Karpas-422 (cell line): ENCODE data around the gene POU2F3. TPM values are rescaled to one million over a fixed set of nuclear protein-coding genes. Genes with fewer than 3 reads are reported as not detected.

Experiments used
- DNase-seq: peaks from one replicate; pipeline ENCODE4 v3.0.0-alpha.2; 2015
- H2AFZ ChIP-seq: fragments of 200-600 bp; sonication (generic); 2 replicates; pipeline ENCODE4 v1.6.1; 2014; ENCODE audit warnings: antibody characterized with exemption, low read length, mixed read lengths
- H3K27ac ChIP-seq: fragments of 200-600 bp; sonication (generic); 2 replicates; pipeline ENCODE4 v1.5.1; 2014; ENCODE audit warnings: mild to moderate bottlenecking, low read length, moderate library complexity
- H3K27me3 ChIP-seq: fragments of 200-600 bp; sonication (generic); 2 replicates; pipeline ENCODE4 v1.6.1; 2014; ENCODE audit warnings: low read length, mixed read lengths
- H3K36me3 ChIP-seq: fragments of 200-600 bp; sonication (generic); 2 replicates; pipeline ENCODE4 v1.6.1; 2014; ENCODE audit warnings: low read length, mixed read lengths; ENCODE audit not compliant: insufficient read depth
- H3K4me1 ChIP-seq: fragments of 200-600 bp; sonication (generic); 2 replicates; pipeline ENCODE4 v1.6.1; 2014; ENCODE audit warnings: mild to moderate bottlenecking, low read length, mixed read lengths
- H3K4me2 ChIP-seq: fragments of 200-600 bp; sonication (generic); 2 replicates; pipeline ENCODE4 v1.6.1; 2014; ENCODE audit warnings: low read length, low read depth, mild to moderate bottlenecking; ENCODE audit not compliant: poor library complexity, severe bottlenecking
- H3K4me3 ChIP-seq: fragments of 200-600 bp; sonication (generic); 2 replicates; pipeline ENCODE4 v1.5.1; 2014; ENCODE audit warnings: mild to moderate bottlenecking, antibody characterized with exemption, low read length, mixed read lengths
- H3K79me2 ChIP-seq: fragments of 200-600 bp; sonication (generic); 2 replicates; pipeline ENCODE4 v1.6.1; 2014; ENCODE audit warnings: mild to moderate bottlenecking, low read length, mixed read lengths
- H3K9ac ChIP-seq: fragments of 200-600 bp; sonication (generic); 2 replicates; pipeline ENCODE4 v1.6.0; 2014; ENCODE audit warnings: low read length
- H3K9me2 ChIP-seq: fragments of 200-600 bp; sonication (generic), shearing (Covaris generic); replicated peaks from 2 replicates; pipeline ENCODE4 v1.6.0; 2014; ENCODE audit warnings: mild to moderate bottlenecking, low read length, moderate library complexity; ENCODE audit not compliant: insufficient read depth
- H3K9me3 ChIP-seq: fragments of 300-700, 200-600 bp; sonication (generic); 2 replicates; pipeline ENCODE4 v1.6.1; 2014; ENCODE audit warnings: low read length, mixed read lengths
- H4K20me1 ChIP-seq: fragments of 200-600 bp; sonication (generic); 2 replicates; pipeline ENCODE4 v1.6.1; 2014; ENCODE audit warnings: mild to moderate bottlenecking, antibody characterized with exemption, low read length, low read depth; ENCODE audit not compliant: insufficient read depth
- total RNA-seq: library from RNA; depleted of rRNA; stranded (reverse); fragments of >200 nt; shearing (Covaris generic); gene quantifications from 2 replicates; pipeline ENCODE4 v1.2.3, GENCODE V29; 2014; ENCODE audit warnings: low replicate concordance

Gene POU2F3
- total RNA-seq, 1 experiment from 2014 or later, result not detected

DNA sequence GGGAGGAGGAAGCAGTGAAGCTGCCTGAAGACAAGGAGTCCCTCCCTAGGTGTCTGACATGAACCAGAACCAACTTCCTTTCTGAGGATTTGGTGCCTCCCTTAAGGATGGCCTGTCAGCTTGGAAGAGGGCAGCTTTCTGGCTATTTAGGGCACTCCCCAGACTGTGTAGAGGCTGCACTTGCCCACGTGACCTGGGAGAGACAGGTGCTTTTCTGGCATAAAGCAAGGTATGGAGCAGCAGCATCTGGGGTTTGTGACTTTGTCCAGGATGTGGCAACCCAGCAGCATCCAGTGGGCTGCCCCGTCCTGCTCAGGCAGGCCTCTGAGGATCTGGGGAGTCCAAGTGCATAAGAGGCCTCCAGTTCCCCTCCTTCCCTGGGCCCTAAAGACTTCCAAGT lies 43.2 kb downstream of the POU2F3 start:
- Histone ChIP-seq H4K20me1 (no peaks in the 10 kb centered on the region), H3K27ac (no peak overlapping the region), H2AFZ (no peak overlapping the region), H3K4me3 (no peak overlapping the region), H3K9ac (no peak overlapping the region), H3K9me2 (no peaks in the 10 kb centered on the region), H3K9me3 (no peaks in the 10 kb centered on the region), H3K4me1 (no peaks in the 10 kb centered on the region), H3K36me3 (no peaks in the 10 kb centered on the region), H3K79me2 (no peaks in the 10 kb centered on the region), H3K27me3 (no peaks in the 10 kb centered on the region), H3K4me2 (no peak overlapping the region)
- no peak for DNase-seq

DNA sequence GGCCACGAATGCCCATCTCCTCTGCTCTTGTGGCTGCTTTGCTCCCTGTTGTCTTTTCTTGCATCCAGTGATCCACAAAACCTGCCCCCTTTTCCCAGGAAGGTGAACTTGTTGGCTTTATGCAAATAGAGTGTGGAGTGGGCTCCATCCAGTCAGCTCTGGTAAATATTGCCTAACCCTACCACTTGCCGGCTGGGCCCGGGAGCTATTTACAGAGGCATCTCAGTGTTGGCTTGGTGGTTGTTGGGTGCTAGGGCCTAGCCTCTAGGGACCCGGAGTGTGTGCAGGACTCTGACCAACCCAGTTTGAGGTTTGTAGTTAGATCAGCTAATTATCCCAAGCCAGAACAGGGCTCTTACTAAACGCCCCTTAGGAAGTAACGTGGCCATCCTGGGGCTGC lies 44.3 kb downstream of the POU2F3 start:
- Histone ChIP-seq H3K79me2 (no peaks in the 10 kb centered on the region), H3K27ac (no peak overlapping the region)

DNA sequence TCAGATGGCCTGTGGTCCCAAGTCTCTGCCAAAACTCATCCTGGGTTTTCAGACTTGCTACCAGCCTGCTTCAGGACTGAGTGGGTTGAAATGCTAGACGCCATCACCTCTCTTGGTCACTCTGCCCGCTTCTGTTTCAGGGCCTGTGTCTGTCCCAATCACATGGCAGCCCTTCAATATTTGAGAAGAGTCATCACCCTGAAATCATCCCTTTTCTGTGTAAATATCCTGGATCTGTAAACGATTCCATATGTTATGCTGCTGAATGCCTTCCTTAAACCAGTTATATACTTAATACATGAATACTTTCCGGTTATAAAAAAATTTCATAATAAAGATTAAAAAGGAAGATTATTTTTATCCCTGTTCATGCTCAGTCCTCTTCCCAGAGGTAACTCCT lies 45.3 kb downstream of the POU2F3 start:
- DNase-seq, result no peak
- Histone ChIP-seq H3K27ac (no peak overlapping the region), H3K79me2 (no peaks in the 10 kb centered on the region), H3K4me3 (no peak overlapping the region), H3K4me2 (no peak overlapping the region), H3K36me3 (no peaks in the 10 kb centered on the region), H3K9ac (no peak overlapping the region), H3K9me3 (no peaks in the 10 kb centered on the region), H3K27me3 (no peaks in the 10 kb centered on the region), H4K20me1 (no peaks in the 10 kb centered on the region), H3K4me1 (no peaks in the 10 kb centered on the region), H3K9me2 (no peaks in the 10 kb centered on the region), H2AFZ (no peak overlapping the region)

More for the DNA sequence above, 44.3 kb downstream of the POU2F3 start:
- no peaks in the 10 kb centered on the region for H3K9me3 ChIP-seq
- no peak for DNase-seq
- no peaks in the 10 kb centered on the region for H3K9me2 ChIP-seq
- H3K27me3 ChIP-seq, result no peaks in the 10 kb centered on the region
- H3K4me2 ChIP-seq, result no peak overlapping the region
- H4K20me1 ChIP-seq, result no peaks in the 10 kb centered on the region
- no peaks in the 10 kb centered on the region for H3K36me3 ChIP-seq
- no peak overlapping the region for H3K9ac ChIP-seq
- H2AFZ ChIP-seq, result no peak overlapping the region
- no peaks in the 10 kb centered on the region for H3K4me1 ChIP-seq
- H3K4me3 ChIP-seq, result no peak overlapping the region

DNA sequence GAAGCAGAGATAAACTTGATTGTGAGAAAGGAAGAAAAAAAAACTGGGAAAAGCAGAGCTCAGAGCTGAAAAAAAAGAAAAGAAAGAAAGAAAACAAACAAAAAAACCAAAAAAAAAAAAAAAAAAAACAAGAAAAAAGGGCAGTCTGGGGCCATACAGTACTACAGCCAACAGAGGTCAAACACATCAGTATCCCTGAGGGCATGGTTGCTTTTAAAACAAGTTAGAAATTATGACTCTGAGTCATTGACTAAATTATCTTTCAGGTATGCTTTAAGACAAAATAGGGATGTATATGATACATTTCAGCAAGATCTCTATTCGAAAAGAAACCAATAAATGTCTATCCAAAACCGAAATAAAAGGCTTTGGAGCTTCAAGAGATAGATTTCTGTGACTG lies 48.1 kb downstream of the POU2F3 start:
- no peak overlapping the region for H3K9ac ChIP-seq
- H2AFZ ChIP-seq, result no peak overlapping the region
- DNase-seq, result no peak
- H3K9me2 ChIP-seq, result no peaks in the 10 kb centered on the region
- no peaks in the 10 kb centered on the region for H3K36me3 ChIP-seq
- H3K4me2 ChIP-seq, result no peak overlapping the region
- H3K4me1 ChIP-seq, result no peaks in the 10 kb centered on the region
- H3K79me2 ChIP-seq, result no peaks in the 10 kb centered on the region
- no peaks in the 10 kb centered on the region for H3K27me3 ChIP-seq
- H4K20me1 ChIP-seq, result no peaks in the 10 kb centered on the region
- no peaks in the 10 kb centered on the region for H3K9me3 ChIP-seq
- H3K4me3 ChIP-seq, result no peak overlapping the region
- H3K27ac ChIP-seq, result no peak overlapping the region

DNA sequence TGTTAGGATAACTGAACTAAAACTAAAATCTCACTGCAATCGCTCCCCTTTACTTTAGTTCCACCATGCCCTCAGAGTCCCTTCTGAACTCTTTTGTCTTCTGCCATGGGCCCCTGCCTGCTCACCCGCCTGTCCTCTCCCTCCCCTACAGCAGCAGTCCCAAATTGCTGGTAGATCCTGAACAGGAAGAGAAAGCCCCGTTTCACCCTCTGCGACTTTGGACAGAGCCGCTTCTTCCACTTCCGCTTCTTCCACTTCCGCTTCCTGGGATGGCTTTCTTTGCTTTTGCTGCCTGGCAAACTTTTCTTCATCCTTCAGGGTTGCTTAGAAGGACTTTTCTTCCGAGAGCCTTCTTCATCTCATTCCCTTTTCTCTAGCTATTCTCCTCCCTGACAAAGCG lies 49.5 kb downstream of the POU2F3 start:
- H3K4me2 ChIP-seq, result no peak overlapping the region
- H3K4me1 ChIP-seq, result no peaks in the 10 kb centered on the region
- no peaks in the 10 kb centered on the region for H4K20me1 ChIP-seq
- no peaks in the 10 kb centered on the region for H3K36me3 ChIP-seq
- H3K79me2 ChIP-seq, result no peaks in the 10 kb centered on the region
- H3K4me3 ChIP-seq, result no peak overlapping the region
- H3K9ac ChIP-seq, result no peak overlapping the region
- no peaks in the 10 kb centered on the region for H3K27me3 ChIP-seq
- no peak overlapping the region for H2AFZ ChIP-seq
- H3K9me2 ChIP-seq, result no peaks in the 10 kb centered on the region
- H3K27ac ChIP-seq, result no peak overlapping the region
- DNase-seq, result no peak
- H3K9me3 ChIP-seq, result no peaks in the 10 kb centered on the region

DNA sequence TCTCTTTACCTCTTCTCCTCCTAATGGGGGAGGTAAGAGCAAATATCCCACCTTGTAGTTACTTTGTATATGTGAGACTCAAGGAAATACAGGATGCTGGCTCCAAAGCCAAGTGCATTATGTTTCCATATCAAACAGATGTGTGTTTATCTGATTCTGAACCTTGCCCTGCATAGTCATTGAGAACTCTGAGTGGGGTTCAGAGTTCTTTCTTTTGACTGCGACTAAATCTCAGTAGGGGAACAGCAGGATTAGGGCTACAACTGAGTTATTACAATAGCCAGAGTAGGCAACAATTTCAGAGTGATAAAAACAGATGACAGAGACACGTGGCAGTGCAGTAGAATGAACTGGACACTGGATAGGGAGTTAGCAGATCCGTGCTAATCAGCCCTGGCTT lies 51.0 kb downstream of the POU2F3 start:
- H3K4me2 ChIP-seq, result no peak overlapping the region
- no peaks in the 10 kb centered on the region for H3K9me2 ChIP-seq
- H3K36me3 ChIP-seq, result no peaks in the 10 kb centered on the region
- no peaks in the 10 kb centered on the region for H3K9me3 ChIP-seq
- H3K4me1 ChIP-seq, result no peaks in the 10 kb centered on the region
- DNase-seq, result no peak
- no peak overlapping the region for H3K9ac ChIP-seq
- H3K79me2 ChIP-seq, result no peaks in the 10 kb centered on the region
- no peaks in the 10 kb centered on the region for H4K20me1 ChIP-seq
- H3K4me3 ChIP-seq, result no peak overlapping the region
- H3K27me3 ChIP-seq, result no peaks in the 10 kb centered on the region
- no peak overlapping the region for H3K27ac ChIP-seq
- H2AFZ ChIP-seq, result no peak overlapping the region

DNA sequence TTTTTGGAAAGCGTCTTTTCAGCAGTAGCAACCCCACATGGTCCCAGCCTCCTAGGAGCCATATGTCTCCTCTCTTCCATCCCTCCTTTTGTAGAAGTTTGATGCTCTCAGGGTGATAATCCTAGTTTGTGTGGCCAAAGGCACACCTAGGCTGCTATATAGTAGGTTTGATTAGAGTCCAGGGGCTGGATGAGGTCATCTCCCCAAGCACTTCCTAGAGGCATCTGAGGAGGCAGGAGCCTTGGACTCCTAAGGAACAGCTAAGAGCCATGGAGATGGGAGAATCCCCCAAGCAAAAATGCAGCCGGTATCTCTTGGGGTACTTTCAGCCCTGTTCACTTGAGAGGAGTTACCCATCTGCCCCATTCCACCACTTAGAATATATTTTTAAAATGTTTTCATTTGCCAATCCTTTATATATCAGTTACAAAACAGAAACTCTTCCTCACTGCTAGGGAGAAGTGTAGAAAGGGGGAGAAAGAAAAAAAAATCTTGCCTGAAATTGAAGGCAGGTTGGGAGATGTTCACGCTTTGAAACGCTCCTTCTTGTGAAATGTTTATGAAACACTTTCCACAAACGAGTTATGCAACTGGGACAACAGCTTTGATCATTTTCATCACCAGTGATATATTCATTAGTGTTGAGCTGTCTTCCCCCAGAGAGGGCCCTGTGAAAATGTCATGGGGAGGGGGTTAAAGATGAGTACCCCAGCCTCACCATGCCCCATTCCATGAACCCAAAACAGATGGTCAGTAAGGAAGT lies 53.3 kb downstream of the POU2F3 start:
- Histone ChIP-seq H3K4me2 (no peak overlapping the region), H3K4me3 (no peak overlapping the region), H2AFZ (no peak overlapping the region), H3K4me1 (no peaks in the 10 kb centered on the region), H4K20me1 (no peaks in the 10 kb centered on the region), H3K9ac (no peak overlapping the region), H3K27ac (no peak overlapping the region), H3K9me2 (no peaks in the 10 kb centered on the region), H3K36me3 (no peaks in the 10 kb centered on the region), H3K79me2 (no peaks in the 10 kb centered on the region), H3K27me3 (no peaks in the 10 kb centered on the region), H3K9me3 (no peaks in the 10 kb centered on the region)
- no peak for DNase-seq

DNA sequence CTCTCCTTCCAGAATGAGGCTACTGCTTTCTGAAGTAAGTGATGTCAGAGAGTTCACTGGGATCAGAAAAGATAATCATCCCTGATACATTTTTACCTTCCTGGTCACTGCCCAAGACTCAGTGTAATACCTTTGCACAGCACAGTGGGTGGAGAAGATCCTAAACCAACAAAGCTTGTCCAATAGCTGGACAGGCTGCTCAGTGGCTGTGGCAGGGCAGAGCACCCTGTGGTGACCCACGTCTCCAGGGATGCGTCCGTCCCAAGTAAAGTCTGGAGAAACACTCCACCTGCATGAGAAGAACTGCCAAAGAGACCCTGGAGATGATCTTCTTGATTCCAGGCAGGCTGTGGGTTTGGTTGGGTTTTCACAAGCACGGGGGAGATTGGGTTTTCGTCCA lies 54.2 kb downstream of the POU2F3 start:
- no peaks in the 10 kb centered on the region for H3K27me3 ChIP-seq
- no peak overlapping the region for H3K4me2 ChIP-seq
- no peak overlapping the region for H3K27ac ChIP-seq
- H3K9me3 ChIP-seq, result no peaks in the 10 kb centered on the region
- H3K9ac ChIP-seq, result no peak overlapping the region
- no peaks in the 10 kb centered on the region for H3K9me2 ChIP-seq
- no peak overlapping the region for H2AFZ ChIP-seq
- H3K4me3 ChIP-seq, result no peak overlapping the region
- H3K36me3 ChIP-seq, result no peaks in the 10 kb centered on the region
- H3K79me2 ChIP-seq, result no peaks in the 10 kb centered on the region
- no peak for DNase-seq
- H3K4me1 ChIP-seq, result no peaks in the 10 kb centered on the region
- no peaks in the 10 kb centered on the region for H4K20me1 ChIP-seq
